ENCODE measurements around the gene PDGFRB.

PDGFRB gene

DNA sequence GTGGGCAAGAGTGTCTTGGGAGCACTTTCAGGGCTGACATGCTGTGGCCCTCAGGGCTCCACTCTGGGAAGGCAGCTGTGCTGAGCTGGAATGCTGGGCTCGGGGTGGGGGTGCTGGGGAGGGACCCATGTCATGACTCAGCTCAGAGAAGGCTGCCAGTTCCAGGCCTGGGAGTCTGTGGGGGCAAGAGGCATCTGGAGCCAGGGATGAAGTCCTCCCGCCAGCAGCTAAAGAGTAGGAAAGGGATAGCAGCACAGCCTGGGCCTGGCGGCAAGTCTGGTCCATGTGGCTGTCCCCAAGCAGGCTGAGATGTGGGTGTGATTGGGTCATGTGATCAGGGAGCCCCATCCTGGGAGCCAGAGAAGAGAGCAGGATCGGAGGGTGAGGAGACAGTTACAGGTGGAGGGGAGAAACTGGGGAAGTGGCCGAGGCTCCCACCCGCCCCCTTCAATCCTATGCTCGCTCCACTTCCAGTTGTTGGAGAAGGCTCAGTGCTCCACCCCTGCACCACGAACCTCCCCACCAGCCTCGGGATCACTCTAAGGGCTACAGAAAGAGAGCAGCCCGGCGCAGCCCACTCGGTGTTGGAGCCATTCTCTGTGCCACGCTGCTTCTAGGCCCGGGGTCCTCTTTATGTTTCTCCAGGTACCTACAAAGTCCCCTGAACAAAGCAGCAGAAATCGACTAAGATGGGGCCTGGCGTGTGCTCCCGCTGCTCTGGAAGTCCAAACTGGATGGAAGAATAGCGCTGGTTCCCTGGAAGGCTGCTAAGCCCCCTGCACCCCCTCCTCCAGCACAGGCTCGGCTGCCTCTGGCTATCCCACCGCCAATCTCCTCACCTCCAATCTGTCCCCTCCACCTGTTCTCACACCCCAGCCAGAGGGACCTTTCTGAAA, 12.0 kb downstream of the PDGFRB start:
- DNase-seq: no peak

- no peak for DNase-seq
Observed at GRCh38 chr5:150142959-150143349, 12.7 kb downstream of the PDGFRB start.

GRCh38 chr5:150142185-150142958, 13.3 kb downstream of the PDGFRB start:
- no peak for DNase-seq

DNA sequence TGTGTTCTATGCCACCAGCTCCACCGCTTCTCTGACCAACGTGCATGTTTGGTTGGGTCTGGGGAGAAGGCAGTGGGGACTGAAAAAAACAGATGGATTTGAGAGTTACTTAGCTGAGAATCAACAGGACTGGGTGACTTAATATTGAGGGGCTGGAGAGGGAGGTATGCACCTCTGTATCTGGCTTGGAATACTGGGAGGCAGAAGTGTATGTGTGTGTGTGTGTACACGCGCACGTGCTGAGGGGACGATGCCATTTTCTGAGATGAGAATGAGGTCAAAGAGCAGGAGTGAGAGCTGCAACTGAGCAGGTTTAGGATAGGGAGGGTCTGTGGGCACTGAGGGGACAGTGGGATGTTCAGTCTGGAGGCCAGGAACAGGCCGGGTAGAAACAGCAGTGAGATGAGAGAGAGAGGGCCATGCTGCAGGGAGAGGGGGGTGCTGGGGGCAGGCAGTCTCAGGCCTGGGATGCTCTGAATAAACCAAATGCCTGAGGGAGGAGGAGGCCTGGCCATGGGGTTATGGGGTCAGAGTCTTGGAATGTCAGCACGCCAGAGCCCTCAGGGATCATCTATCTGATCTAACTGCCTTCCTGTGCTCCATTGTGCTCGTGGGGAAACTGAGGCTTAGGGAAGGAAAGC, 14.0 kb downstream of the PDGFRB start:
- DNase-seq: no peak

GRCh38 chr5:150140830-150141229, 14.8 kb downstream of the PDGFRB start:
- DNase-seq: no peak

- no peak for DNase-seq
Observed at GRCh38 chr5:150139334-150139733, 16.3 kb downstream of the PDGFRB start.

GRCh38 chr5:150138551-150139265, 16.9 kb downstream of the PDGFRB start:
- DNase-seq: no peak

GRCh38 chr5:150137997-150138396, 17.6 kb downstream of the PDGFRB start:
- no peak for DNase-seq

DNA sequence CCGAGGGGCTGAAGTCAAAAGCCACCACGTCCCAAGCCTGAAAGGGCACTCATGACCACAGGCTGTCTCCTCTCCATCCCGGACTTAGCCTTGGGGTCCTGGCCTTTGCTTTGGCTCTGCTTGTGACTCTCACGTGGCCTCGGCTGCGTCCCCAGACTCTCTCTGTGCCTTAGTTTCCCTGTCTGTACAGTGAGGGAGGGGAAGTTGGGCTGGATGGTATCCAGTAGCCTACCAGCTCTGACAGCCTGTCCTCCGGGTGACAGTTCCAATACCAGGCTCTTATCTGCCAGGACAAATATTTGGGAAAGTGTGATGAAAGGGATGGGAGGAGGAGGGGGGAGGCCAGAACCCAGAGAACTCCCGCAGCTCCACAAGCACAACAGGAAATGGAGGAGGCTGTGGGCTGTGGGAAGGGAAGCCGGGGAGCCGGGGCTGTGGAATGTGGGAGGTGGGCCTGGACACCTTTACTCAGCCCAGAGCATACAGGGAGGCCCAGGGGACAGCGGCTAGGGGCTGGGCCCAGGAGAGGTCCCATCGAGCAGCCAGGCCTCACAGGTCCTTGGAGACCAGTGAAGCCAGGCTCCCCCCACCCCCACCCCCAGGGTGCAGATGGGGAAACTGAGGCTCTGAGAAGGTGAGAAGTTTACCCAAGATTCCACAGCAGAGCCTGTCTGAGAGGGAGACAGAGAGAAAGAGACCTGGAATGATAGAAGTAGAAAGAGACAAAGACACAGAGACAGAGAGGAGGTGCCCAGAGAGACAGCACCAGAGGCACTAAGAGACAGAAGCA, 18.3 kb downstream of the PDGFRB start:
- no peak for DNase-seq

DNA sequence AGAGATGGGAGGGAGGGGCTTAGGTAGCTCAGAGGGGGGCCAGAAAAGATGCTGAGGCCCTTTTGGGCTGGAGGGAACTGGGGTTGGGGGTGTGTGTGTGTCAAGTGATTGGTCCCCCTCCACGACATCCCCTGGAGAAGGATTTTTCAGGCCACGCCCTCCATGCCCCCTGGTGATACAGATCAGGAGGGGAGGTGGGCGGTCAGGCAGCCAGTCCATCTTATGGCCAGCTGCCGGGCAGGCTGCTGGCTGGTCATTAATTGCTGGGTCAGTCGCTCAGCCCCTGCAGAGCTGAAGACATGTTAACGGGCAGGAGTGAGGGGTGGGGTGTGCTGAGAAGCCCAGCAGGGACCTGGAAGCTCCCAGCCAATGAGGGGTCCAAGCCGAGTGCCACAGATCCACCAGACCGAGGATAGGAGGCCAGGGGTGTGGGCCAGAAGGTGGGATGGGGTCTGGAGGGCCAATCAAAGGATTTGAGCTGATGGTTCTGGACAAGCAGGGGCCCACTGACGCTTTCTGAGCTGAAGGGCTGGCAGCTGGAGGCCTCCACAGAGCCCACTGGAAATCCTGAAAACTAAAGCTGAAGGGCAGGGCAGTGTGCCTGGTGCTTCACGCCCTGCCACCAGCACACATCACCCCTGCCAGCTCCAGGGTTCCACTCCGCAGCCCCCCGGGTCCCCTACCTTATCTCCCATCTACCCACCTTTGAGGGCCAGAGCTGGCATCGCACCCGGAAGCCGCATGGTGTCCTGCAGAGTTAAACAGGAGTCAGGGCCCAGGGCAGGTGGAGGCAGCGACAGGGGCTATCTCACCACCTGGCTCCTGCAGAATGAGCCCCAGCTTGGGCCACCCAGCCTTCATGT, 19.1 kb downstream of the PDGFRB start:
- DNase-seq: no peak

DNA sequence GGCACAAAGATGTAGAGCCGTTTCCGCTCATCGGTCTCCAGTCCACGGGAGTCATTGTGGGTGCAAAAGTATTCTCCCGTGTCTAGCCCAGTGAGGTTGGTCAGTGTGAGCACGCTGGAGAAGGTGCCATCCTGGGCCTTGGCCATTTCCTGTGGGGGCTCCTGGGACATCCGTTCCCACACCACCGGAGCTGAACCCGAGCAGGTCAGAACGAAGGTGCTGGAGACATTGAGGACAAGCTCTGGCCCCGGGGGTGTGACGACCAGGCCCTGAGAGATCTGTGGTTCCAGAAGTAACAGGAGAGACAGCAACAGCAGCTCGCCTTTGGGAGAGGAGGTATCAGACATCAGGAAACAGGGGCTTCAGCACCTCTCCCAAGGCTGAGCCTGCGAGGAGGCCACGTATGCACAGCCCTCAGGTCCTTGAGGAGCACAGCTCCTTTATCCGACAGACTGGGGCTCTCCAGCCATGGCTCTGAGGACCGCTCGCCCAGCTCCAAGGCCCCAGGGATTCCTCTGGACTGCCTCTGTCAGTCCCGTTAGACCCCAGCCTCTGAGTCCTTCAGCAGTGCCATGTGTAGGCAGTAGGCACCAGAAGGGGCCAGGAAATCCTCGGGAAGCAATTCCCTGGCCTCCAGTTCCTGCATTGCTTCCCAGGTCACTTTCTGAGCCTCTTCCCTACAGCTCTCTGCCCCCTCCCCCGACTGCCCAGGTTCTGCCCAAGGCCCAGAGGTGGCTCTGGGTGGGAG, 19.9 kb downstream of the PDGFRB start:
- DNase-seq: no peak

- DNase-seq: no peak
Observed at GRCh38 chr5:150134198-150134588, 21.5 kb downstream of the PDGFRB start.

- no peak for DNase-seq
Observed at GRCh38 chr5:150133581-150134197, 22.0 kb downstream of the PDGFRB start.

DNA sequence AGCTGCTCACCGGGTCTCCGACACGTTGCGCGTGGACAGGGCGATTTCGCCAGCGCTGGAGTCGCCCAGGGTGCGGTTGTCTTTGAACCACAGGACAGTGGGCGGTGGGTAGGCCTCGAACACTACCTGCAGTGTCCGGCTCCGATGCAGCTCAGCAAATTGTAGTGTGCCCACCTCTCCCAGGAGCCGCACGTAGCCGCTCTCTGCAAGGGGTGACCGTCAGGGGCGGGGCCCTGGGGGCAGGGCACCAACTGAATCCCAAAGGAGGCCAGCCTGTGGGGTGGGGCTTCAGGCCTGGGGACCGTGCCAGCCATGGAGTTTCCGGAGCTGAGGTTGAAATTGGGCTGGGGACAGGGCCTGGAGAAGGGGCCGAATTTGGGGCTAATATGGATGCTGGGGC, 22.9 kb downstream of the PDGFRB start:
- no peak for DNase-seq

DNA sequence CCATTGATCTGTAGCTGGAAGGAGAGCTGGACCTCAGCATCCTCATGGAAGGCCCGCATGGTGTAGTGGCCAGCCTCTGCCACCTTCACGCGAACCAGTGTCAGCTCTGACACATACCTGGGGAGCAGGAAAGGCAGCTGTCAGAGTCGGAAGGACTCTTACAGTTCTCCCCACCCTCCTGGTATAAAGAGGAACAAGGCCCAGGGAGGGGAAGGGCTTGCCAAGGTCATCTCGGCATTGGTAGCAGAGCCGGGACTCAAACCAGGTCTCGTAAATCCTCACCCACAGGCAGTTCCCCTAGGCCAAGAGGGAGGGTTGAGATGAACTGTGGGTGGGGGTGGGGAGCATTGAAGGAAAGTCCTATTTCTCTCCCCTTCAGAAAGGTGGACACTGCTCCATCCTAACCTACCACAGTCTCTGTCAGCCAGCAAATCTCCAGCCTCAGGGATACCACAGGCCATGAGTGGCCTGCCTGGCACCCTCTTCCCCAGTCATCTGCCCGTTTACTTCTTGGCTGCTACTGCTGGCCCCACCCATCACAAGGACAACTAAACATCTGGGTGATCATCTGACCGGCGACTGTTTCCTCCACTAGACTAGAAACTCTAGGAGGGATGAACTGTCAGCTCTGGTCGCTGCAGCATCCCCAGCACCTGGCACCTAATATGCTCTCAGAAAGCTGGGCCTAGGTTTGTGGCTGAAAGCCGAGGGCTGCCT, 23.5 kb downstream of the PDGFRB start:
- no peak for DNase-seq

DNA sequence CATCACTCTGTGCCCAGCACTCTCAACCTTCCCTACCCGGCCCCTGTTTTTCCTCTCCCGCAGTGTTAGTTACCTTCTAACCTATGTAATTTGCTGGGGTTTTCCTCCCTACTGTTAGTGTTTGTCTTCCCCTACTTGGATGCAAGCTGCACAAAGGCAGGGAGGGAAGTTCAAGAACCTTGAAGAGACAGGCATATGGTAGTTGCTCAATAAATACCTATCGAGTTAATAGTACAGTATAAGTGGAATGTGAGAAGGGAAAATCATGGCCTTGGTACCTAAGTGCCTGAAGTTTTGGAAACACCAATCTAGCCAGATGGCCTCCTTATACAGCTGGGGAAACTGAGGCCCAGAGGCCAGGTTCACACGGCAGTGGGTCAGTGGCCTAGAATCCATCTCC, 24.2 kb downstream of the PDGFRB start:
- no peak for DNase-seq

GRCh38 chr5:150130493-150130922, 25.1 kb downstream of the PDGFRB start:
- DNase-seq: no peak

DNA sequence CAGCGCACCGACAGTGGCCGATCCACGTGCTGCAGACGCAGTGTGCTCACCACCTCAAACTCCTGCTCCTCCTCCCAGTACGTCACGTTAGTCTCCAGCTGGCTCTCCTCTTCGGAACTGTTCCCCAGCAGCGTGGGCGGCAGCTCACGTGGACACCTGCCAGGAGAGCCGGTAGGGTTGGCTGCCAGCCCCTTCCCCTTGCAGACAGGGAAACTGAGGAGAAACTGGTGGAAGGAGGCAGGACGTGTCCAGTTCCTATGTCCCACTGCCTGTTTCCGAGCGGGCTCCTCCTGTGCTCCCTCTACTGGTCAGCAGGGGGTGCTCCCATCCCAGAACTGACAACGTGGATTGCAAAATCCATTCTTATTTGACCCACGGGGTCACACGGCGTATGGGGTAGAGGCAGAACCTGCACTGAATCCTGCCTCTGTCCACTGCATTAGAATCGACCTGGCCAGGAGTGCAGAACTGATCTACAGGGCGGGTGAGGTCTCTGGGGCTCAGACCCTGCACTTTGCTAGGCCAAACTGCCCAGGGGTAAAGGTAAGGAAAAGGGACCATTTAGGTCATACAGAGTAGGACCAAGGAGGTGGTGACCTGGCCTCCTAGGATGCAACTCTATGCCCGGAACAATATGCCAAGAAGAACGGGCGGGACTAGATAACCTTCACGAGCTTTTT, 25.7 kb downstream of the PDGFRB start:
- no peak for DNase-seq

GRCh38 chr5:150129454-150129812, 26.2 kb downstream of the PDGFRB start:
- no peak for DNase-seq
